Activated T-cell treated with anti-CD3 and anti-CD28 coated beads for 4 hours (primary cell): ENCODE measurements around the gene OPRL1.
"Not testable (repeated sequence)": the region's sequence is repeated elsewhere in the genome, so short reads cannot be mapped to it uniquely, and the experiment has no call there.

Source experiments
- DNase-seq: peaks from one replicate; pipeline ENCODE4 v3.0.0-alpha.2; 2020

The OPRL1 gene

DNA sequence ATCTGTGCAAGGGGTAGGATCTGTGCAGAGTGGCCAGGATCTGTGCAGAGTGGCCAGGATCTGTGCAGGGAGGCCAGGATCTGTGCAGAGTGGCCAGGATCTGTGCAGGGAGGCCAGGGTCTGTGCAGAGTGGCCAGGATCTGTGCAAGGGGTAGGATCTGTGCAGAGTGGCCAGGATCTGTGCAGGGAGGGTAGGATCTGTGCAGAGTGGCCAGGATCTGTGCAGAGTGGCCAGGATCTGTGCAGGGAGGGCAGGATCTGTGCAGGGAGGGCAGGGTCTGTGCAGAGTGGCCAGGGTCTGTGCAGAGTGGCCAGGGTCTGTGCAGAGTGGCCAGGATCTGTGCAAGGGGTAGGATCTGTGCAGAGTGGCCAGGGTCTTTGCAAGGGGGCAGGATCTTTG, 8.7 kb downstream of the OPRL1 start:
- DNase-seq: not testable (repeated sequence)

DNA sequence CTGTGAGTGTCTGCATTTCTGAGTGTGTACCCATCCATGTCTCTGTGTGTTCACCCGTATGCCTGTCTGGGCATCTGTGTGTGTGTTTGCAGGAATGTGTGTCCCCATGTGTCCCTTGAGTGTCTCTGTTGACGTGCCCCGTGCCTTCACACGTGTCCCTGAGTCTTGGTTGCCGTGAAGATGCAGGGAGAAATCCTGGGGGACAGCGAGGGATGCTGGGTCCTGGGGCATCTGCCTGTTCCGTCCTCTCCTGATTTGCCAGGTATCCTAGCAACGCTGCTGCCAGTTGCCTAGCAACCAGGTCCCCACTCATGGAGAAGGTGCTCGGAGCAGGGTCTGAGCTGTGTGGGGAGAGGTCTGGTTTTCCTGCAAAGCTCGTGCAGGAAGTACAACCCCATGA, 10.3 kb downstream of the OPRL1 start:
- DNase-seq: no peak

DNA sequence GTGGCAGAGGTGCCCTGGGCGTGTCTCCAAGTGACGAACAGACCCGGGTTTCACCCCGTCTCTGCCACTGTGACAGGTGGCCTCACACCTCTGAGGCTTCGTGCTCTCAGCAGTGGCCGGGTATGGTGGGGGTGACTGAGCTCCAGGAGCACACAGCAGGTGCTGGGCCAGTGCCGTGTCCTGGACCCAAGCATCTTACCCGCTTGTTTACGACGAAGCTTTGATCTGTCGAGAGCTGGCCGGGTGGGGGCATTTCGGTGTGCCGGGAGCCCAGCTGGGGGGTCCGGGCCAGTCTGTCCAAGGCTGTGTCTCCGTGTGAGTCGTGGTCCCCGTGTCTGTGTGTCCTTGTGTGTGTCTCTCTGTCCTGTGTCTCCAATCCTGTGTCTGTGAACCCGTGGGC, 11.5 kb downstream of the OPRL1 start:
- no peak for DNase-seq

DNA sequence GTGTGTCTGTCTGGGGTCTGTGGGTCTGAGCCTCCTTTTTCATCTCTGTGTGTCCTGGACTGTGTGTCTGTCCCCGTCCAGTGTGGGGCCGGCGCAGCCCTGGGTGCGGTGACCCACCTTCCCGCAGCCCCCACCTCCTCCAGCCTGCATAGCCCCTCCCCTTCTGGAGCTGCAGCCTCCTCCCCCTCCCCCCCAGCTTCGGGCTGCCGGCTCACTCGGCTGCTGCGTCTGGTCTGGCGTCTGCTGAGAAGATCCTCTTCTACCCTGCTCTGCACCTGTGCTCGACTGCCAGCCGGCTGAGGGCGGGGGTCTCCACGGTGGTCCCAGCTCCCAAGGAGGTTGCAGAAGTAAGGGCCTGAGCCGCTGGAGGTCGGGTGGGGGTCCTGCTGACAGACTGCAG, 11.9 kb downstream of the OPRL1 start:
- no peak for DNase-seq

DNA sequence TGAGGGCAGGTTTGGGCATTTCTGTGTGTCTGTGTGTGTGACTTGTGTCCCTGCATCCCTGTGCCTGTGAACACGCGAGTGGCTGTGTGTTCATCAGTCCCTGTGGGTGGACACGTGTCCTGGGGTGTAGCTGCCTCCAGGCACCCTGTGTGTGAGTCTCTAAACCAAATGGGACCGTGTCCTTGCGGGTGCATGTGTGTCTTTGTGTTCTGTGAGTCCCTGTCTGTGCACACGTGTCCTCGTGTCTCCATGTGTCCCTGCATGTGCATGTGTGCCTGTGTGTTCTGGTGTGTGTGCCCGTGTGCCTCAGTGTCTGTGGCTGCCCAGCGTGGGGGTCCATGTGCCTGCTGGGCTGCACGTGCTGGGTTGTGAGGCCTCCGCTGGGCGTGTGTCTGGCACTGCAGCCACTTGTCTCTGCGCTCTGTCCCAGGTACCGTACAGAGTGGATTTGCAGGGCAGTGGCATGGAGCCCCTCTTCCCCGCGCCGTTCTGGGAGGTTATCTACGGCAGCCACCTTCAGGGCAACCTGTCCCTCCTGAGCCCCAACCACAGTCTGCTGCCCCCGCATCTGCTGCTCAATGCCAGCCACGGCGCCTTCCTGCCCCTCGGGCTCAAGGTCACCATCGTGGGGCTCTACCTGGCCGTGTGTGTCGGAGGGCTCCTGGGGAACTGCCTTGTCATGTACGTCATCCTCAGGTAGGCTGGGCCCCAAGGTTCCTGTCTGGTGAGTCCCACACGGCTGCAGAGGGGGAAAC, 12.6 kb downstream of the OPRL1 start:
- no peak for DNase-seq

DNA sequence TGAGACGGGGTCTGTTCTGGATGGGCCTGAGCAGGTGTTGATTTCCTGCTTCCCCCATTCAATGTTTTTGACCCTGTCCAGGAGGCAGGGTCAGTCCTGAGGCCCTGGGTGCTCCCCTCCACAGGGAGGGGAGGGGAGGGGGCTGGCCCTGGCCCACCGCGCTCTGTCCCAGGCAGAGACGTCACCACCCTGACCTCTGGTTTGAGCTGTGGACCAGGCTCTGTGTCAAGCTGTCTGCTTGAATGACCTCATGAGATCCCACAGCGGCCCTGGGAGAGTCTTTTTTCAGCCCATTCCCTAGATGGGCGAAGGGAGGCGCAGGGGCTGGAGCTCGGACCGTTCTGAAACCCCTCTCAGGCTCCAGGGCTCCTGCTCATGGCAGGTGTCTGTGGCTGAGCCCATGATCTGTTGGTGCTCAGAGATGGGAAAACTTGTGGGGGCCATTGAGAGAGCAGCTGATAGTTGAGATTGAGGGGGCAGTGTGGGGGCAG, 13.2 kb downstream of the OPRL1 start:
- no peak for DNase-seq

DNA sequence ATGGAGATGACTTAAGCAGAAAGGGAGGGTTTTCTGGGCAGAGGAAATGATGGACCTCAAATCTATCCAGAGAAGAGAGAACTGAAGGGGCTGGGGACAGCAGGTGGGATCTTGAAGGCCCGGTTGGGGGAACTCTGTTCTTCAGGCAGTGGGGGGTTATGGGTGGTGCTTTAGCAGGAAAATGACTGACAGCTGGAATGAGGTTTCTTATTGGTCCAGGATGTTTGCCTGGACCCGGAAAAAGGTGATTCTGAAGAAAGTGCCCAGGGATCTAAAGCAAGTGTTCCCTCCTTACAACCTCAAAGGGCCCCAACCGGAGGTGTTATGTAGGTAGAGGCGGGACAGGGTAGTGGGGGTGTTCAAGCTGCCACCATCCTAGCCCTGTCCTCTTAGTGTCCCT, 15.6 kb downstream of the OPRL1 start:
- no peak for DNase-seq

DNA sequence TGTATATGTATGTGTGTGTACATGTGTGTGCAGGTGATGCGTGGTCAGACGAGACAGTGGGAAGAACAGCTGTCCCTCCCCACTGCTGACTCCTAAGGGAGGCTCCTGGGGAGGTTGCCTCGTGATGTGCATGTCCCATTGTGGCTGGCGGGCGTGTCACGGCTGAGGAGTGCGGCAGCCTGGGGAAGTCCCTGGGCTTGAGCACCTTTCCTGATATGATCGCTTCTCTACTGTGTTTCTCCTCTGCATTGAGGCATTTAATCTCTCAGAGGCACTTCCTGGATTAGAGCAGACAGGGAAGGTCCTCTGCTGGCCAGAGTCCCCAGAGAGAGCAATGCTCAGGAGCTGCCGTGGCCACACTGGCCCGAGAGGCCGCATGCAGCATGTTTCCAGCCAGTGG, 16.0 kb downstream of the OPRL1 start:
- DNase-seq: no peak

DNA sequence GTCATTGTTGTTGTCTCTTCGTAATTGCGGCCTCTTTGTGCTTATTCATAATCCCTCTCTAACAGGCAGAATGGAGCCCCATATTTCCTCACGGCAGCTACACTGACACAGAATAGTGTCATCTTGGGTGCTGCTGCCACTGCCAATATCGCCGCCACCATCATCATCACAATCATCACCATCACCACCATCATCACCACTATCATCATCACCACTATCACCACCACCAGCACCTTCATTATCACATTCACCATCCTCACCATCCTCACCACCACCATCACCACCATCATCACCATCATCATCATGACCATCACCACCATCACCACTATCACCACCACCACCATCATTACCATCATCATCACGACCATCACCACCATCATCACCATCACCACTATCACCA, 16.7 kb downstream of the OPRL1 start:
- no peak for DNase-seq

DNA sequence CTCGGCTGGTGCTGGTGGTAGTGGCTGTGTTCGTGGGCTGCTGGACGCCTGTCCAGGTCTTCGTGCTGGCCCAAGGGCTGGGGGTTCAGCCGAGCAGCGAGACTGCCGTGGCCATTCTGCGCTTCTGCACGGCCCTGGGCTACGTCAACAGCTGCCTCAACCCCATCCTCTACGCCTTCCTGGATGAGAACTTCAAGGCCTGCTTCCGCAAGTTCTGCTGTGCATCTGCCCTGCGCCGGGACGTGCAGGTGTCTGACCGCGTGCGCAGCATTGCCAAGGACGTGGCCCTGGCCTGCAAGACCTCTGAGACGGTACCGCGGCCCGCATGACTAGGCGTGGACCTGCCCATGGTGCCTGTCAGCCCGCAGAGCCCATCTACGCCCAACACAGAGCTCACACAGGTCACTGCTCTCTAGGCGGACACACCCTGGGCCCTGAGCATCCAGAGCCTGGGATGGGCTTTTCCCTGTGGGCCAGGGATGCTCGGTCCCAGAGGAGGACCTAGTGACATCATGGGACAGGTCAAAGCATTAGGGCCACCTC, 18.7 kb downstream of the OPRL1 start:
- DNase-seq: no peak

DNA sequence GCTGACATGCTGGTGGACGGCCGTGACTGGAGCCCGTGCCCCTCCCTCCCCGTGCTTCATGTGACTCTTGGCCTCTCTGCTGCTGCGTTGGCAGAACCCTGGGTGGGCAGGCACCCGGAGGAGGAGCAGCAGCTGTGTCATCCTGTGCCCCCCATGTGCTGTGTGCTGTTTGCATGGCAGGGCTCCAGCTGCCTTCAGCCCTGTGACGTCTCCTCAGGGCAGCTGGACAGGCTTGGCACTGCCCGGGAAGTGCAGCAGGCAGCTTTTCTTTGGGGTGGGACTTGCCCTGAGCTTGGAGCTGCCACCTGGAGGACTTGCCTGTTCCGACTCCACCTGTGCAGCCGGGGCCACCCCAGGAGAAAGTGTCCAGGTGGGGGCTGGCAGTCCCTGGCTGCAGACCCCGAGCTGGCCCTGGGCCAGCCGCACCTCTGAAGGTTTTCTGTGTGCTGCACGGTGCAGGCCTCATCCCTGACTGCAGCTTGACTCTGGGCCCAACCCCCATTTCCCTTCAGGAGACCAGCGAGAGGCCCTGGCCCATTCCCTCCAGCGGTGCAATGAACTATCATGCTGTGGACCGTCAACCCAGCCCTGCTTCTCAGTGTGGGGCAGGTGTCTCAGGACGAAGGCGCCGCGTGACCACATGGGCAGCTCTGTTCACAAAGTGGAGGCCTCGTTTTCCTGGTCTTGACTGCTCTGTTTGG, 19.4 kb downstream of the OPRL1 start:
- DNase-seq: no peak

DNA sequence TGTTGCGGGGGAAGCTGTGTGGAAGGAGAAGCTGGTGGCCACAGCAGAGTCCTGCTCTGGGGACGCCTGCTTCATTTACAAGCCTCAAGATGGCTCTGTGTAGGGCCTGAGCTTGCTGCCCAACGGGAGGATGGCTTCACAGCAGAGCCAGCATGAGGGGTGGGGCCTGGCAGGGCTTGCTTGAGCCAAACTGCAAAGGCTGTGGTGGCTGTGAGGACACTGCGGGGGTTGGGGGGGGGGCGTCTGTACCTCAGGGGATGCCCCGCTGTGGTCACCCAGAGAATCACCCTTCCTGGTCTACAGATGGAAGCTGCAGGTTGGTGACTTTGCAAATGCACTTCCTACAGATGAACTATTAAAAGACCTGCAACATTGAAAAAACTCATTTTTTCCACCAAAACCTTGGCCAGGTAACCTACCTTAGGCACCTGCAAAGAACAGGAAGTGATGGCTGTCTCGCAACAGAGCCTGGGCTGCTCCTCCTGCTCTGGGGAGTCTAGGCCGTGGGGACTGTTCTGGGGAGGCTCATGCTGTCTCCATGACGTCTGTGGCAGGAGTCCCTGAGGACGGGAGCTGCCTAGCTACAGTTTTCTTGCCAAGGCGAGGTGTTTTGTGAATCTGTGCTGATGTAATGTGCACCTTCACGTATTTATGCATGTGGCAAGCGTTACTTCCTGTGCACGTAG, 20.1 kb downstream of the OPRL1 start:
- no peak for DNase-seq

DNA sequence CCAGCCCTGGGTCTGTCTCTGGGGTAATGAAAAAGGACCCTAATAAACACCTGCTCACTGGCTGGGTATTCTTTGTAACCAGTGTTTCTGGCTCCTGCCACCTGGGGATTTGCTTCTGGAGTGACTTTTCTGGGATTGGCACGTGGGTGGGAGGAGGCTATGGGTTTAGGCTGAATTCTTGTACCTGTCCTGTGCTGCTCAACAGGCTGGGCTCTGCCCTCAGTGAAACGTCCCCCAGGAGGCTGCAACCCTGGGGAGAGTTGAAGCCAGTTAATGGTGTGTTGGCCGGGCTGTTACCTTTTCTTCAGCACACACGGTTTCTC, 20.6 kb downstream of the OPRL1 start:
- DNase-seq: no peak

DNA sequence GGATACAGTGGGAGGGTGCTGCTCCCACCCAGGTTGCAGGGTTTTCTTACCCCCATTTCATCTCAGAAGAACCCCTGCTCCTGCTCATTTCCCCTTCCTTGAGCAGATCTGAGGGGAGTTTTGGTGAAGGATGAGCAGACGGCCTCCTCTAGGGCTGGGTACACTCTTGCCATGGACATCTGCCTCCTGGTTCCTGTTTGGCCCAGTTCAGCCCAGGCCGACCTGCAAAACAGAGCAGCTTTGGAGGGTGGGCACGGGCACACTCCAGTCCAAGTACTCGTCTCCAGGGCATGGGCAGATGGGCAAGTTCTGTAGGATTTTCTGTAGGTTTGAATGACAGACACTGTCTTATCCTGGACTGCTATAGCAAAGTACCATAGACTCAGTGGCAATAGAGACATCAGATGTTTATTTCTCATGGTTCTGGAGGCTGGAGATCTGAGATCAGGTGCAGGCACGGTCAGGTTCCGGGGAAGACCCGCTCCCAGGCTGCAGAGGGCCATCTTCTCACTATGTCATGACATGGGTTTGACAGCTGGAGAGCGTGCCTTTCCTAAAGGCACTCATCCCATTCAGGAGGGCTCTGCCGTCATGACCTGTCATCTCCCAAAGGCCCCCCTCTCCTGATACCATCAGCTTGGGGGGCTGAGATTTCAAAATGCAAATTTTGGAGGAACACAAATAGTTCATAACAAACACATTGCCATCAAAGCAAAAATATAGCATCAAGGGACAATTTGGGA, 21.2 kb downstream of the OPRL1 start:
- no peak for DNase-seq

DNA sequence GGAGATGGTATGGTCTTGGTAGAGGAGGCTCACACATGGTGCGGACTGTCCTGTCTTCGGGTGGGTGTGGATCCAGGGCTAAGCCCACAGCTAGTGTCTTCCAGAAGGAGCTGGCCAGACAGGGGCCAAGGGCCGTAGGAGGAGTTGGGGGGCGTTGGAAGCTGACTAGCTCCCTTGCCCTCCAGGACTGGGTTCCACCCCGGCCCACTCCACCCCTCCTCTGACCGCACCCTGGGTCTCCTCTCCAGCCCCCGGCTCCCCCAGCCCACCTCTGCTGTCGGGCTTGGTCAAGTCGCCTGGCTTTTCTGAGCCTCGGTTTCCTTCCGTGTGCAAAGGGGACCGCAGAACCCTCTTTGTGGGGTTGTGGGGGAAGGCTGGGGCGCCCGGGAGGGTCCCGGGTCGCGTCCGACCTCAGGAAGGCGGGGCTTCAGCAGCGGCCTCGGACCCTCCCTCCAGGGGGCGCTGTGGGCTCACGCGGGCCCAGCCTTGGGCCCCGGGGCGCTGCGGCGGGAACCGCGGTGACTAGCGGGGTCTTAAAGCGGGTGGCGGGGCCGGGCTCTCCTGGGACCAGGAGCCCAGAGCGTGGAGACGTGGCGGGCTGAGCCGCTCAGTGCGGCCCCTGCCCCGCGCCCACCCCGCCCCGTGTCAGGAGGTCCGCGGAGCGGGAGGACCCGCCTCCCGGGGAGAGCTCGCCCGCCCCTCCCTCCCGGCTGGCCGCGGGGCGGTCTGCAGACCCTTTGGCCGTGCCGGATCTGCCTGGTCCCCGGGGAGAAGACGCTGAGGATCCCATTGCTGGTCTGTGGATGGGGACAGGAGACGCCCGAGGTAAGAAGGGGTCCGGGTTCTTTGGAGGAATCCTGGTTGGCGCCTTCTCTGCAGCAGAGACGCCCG, 22.1 kb downstream of the OPRL1 start:
- DNase-seq: peak; percentile 55

DNA sequence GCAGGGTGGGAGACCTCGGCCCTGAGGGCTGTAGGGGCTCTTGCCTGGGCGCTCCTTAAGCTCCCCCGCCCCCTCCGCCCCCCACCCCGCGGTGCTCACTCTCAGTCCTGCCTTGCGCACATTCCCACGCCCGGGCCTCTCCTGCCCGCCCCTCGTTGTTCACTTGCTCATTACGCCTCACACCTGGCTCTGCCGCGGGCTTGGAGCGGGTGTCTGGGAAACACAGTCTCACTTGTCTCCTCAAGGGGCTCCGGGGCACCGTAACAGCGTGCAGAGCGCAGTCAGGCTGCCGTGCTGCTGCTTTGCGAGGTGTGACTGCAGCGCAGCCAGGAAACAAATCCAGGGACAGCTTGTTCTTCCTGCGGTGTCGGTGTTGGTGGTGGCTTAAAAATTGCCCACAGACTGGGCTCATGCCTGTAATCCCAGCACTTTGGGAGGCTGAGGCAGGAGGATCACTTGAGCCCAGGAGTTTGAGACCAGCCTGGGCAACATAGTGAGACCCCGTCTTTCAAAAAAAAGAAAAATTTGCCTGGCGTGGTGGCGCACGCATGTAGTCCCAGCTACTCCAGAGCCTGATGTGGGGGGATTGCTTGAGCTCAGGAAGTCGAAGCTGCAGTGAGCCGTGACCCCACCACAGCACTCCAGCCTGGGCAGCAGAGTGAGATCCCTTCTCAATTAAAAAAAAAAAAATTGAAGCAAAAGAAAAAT, 22.9 kb downstream of the OPRL1 start:
- DNase-seq: no peak

DNA sequence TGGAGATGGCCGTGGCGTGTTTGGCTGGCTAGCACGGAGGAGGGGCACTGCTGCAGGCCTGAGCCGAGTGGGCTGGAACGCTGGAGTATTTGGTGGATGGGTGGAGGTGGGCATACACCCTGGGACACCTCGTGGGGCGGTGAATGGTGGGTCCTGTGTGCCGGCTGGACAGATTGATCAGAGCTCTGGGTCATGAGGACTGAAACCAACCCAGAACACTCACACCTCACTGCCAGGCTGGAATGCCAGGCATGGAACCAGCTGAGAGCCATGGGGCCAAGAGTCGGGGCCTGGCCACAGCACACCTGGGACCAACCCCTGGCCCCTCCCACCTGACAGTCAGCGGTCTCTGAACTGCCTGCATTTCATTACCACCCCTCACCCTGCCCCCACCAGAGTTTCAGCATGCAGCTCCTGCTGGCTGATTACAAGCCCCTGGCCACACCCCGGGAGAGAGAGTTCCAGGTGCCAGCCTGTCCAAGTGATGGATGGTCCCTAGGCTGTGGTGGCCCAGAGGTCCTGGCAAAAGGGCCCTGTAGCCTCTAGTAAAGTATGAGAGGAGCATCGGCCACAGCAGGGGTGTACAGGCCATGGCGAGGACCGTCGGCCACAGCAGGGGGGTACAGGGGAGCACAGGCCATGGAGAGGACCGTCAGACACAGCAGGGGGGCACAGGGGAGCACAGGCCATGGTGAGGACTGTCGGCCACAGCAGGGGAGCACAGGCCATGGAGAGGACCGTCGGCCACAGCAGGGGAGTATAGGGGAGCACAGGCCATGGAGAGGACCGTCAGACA, 24.2 kb downstream of the OPRL1 start:
- DNase-seq: no peak

DNA sequence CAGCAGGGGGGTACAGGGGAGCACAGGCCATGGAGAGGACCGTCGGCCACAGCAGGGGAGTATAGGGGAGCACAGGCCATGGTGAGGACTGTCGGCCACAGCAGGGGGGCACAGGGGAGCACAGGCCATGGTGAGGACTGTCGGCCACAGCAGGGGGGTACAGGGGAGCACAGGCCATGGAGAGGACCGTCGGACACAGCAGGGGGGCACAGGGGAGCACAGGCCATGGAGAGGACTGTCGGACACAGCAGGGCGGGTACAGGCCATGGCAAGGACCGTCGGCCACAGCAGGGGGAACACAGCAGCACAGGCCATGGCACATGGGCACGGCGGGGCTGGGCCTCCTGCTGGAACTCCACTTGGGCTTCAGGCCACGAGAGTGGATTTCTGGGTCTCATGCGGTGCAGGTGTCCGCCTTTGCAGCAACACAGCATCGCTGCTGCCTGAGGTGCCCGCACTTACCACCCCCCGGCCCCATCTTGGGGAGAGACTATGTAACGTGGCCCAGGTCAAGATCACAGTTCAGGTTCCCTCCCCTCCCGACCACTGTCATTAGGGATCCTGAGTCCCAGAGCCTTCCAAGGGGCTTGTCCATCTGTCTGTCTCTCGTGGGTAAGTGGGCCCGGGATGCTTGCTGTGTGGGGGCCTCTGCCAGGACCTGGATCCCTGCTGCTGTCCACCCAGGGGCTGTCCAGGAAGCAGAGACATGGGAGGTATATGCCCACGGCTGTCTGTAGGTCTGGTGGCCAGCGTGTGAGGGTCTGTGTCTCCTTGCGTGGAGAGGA, 25.0 kb downstream of the OPRL1 start:
- no peak for DNase-seq

DNA sequence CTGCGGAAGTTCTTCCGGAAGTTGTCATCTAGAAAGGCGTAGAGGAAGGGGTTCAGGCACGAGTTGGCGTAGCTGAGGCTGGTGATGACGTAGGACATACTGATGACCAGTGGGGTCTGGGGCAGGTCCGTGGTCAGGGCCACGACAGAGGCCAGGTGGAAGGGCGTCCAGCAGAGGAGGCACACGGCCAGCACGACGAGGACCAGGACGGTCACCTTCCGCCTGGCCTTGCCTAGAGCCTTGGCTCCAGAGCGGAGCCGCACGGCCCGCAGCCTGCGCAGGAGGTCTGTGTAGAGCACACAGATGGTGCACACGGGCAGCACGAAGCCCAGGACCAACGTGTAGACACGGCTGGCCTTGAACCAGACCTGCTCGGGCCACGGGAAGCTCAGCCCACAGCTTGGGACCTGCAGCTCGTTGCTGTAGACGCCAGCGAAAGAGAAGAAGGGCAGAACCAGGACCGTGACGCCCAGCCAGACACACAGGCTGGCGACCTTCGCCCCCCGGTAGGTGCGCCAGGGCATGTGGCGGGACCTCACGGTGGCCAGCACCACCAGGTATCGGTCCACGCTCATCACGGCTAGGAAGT, 26.1 kb downstream of the OPRL1 start:
- no peak for DNase-seq
